ENCODE data around the gene CFAP53. TPM values are rescaled to one million over a fixed set of nuclear protein-coding genes. Genes with fewer than 3 reads are reported as not detected.
"Not testable (repeated sequence)": the region's sequence is repeated elsewhere in the genome, so short reads cannot be mapped to it uniquely, and the experiment has no call there.

CFAP53 gene
- 0.33 TPM in 1 of 2 replicates, not detected in the other for total RNA-seq (2014; rRNA removed; shearing (Covaris generic))

- peak; percentile 98 for DNase-seq
- H3K36me3 ChIP-seq (replicated peaks; ENCODE audit: control insufficient read depth, insufficient read depth, low read length) = peaks cover 4% of the 10 kb centered on the region
Observed at GRCh38 chr18:50266248-50266704, at the start of gene CFAP53. TSS of gene CFAP53 (minus strand) at chr18:50266495. CDS start at chr18:50266404, 91 bp downstream.

GRCh38 chr18:50315100-50315871, 49.0 kb upstream of the CFAP53 start:
- no peaks in the 10 kb centered on the region for H3K27me3 ChIP-seq (ENCODE audit: control insufficient read depth, insufficient read depth, low read length)
- DNase-seq = no peak
- H3K36me3 ChIP-seq (replicated peaks; ENCODE audit: control insufficient read depth, insufficient read depth, low read length) = no peaks in the 10 kb centered on the region
- H3K4me3 ChIP-seq (ENCODE audit: insufficient read depth, low read depth, low read length) = no peak overlapping the region

More at GRCh38 chr18:50266248-50266704, at the start of gene CFAP53:
- no peaks in the 10 kb centered on the region; the same call in 1 of the 2 replicates for H3K27me3 ChIP-seq (ENCODE audit: control insufficient read depth, insufficient read depth, low read length)
- H3K4me3 ChIP-seq (ENCODE audit: insufficient read depth, low read depth, low read length) = peak within 1 kb of the TSS; percentile 57

GRCh38 chr18:50313873-50314460, 47.7 kb upstream of the CFAP53 start:
- no peak overlapping the region for H3K4me3 ChIP-seq (ENCODE audit: insufficient read depth, low read depth, low read length)
- no peaks in the 10 kb centered on the region for H3K36me3 ChIP-seq (replicated peaks; ENCODE audit: control insufficient read depth, insufficient read depth, low read length)
- DNase-seq = no peak
- H3K27me3 ChIP-seq (ENCODE audit: control insufficient read depth, insufficient read depth, low read length) = no peaks in the 10 kb centered on the region

GRCh38 chr18:50313031-50313607, 46.8 kb upstream of the CFAP53 start:
- Histone ChIP-seq H3K27me3 (ENCODE audit: control insufficient read depth, insufficient read depth, low read length) (no peaks in the 10 kb centered on the region), H3K4me3 (ENCODE audit: insufficient read depth, low read depth, low read length) (no peak overlapping the region), H3K36me3 (replicated peaks; ENCODE audit: control insufficient read depth, insufficient read depth, low read length) (no peaks in the 10 kb centered on the region)
- no peak for DNase-seq

GRCh38 chr18:50312296-50313030, 46.2 kb upstream of the CFAP53 start:
- no peak for DNase-seq
- H3K36me3 ChIP-seq (replicated peaks; ENCODE audit: control insufficient read depth, insufficient read depth, low read length) = no peaks in the 10 kb centered on the region
- H3K27me3 ChIP-seq (ENCODE audit: control insufficient read depth, insufficient read depth, low read length) = no peaks in the 10 kb centered on the region
- no peak overlapping the region for H3K4me3 ChIP-seq (ENCODE audit: insufficient read depth, low read depth, low read length)

- H3K36me3 ChIP-seq (replicated peaks; ENCODE audit: control insufficient read depth, insufficient read depth, low read length) = no peaks in the 10 kb centered on the region
- DNase-seq = no peak
- H3K4me3 ChIP-seq (ENCODE audit: insufficient read depth, low read depth, low read length) = no peak overlapping the region
- H3K27me3 ChIP-seq (ENCODE audit: control insufficient read depth, insufficient read depth, low read length) = no peaks in the 10 kb centered on the region
Observed at GRCh38 chr18:50311650-50312049, 45.4 kb upstream of the CFAP53 start.

- Histone ChIP-seq H3K4me3 (ENCODE audit: insufficient read depth, low read depth, low read length) (no peak overlapping the region), H3K27me3 (ENCODE audit: control insufficient read depth, insufficient read depth, low read length) (no peaks in the 10 kb centered on the region), H3K36me3 (replicated peaks; ENCODE audit: control insufficient read depth, insufficient read depth, low read length) (no peaks in the 10 kb centered on the region)
- no peak for DNase-seq
Observed at GRCh38 chr18:50310080-50310479, 43.8 kb upstream of the CFAP53 start.

- H3K4me3 ChIP-seq (ENCODE audit: insufficient read depth, low read depth, low read length); H3K27me3 ChIP-seq (ENCODE audit: control insufficient read depth, insufficient read depth, low read length); DNase-seq; H3K36me3 ChIP-seq (replicated peaks; ENCODE audit: control insufficient read depth, insufficient read depth, low read length): not testable (repeated sequence)
Observed at GRCh38 chr18:50308851-50309250, 42.6 kb upstream of the CFAP53 start.

- no peaks in the 10 kb centered on the region for H3K27me3 ChIP-seq (ENCODE audit: control insufficient read depth, insufficient read depth, low read length)
- no peaks in the 10 kb centered on the region for H3K36me3 ChIP-seq (replicated peaks; ENCODE audit: control insufficient read depth, insufficient read depth, low read length)
- peak; percentile 91 for DNase-seq
- H3K4me3 ChIP-seq (ENCODE audit: insufficient read depth, low read depth, low read length) = peak overlapping the region; percentile 49
Observed at GRCh38 chr18:50307738-50308470, 41.6 kb upstream of the CFAP53 start.

GRCh38 chr18:50307400-50307737, 41.1 kb upstream of the CFAP53 start:
- no peak for DNase-seq
- peak overlapping the region; percentile 49 for H3K4me3 ChIP-seq (ENCODE audit: insufficient read depth, low read depth, low read length)
- H3K36me3 ChIP-seq (replicated peaks; ENCODE audit: control insufficient read depth, insufficient read depth, low read length) = no peaks in the 10 kb centered on the region
- H3K27me3 ChIP-seq (ENCODE audit: control insufficient read depth, insufficient read depth, low read length) = no peaks in the 10 kb centered on the region

- no peaks in the 10 kb centered on the region for H3K27me3 ChIP-seq (ENCODE audit: control insufficient read depth, insufficient read depth, low read length)
- H3K36me3 ChIP-seq (replicated peaks; ENCODE audit: control insufficient read depth, insufficient read depth, low read length) = no peaks in the 10 kb centered on the region
- DNase-seq = no peak
- H3K4me3 ChIP-seq (ENCODE audit: insufficient read depth, low read depth, low read length) = no peak overlapping the region; the same call in 1 of the 2 replicates
Observed at GRCh38 chr18:50306944-50307343, 40.6 kb upstream of the CFAP53 start.

GRCh38 chr18:50301074-50301473, 34.8 kb upstream of the CFAP53 start:
- no peak for DNase-seq
- Histone ChIP-seq H3K36me3 (replicated peaks; ENCODE audit: control insufficient read depth, insufficient read depth, low read length) (no peaks in the 10 kb centered on the region), H3K27me3 (ENCODE audit: control insufficient read depth, insufficient read depth, low read length) (peaks cover 3% of the 10 kb centered on the region; the same call in 1 of the 2 replicates), H3K4me3 (ENCODE audit: insufficient read depth, low read depth, low read length) (no peak overlapping the region)

GRCh38 chr18:50299626-50300388, 33.5 kb upstream of the CFAP53 start:
- H3K4me3 ChIP-seq (ENCODE audit: insufficient read depth, low read depth, low read length) = no peak overlapping the region
- H3K36me3 ChIP-seq (replicated peaks; ENCODE audit: control insufficient read depth, insufficient read depth, low read length) = no peaks in the 10 kb centered on the region
- peaks cover 3% of the 10 kb centered on the region; the same call in 1 of the 2 replicates for H3K27me3 ChIP-seq (ENCODE audit: control insufficient read depth, insufficient read depth, low read length)
- DNase-seq = no peak
